Embryonic facial prominence (tissue), 1 donor: ENCODE results near the gene MYL5.
"Not testable (repeated sequence)": the region's sequence is repeated elsewhere in the genome, so short reads cannot be mapped to it uniquely, and the experiment has no call there.

ENCODE experiments used
- DNase-seq: peaks from one replicate; pipeline ENCODE4 v3.0.0-alpha.2; 2016; ENCODE audit errors: extremely low spot score

MYL5 gene

DNA sequence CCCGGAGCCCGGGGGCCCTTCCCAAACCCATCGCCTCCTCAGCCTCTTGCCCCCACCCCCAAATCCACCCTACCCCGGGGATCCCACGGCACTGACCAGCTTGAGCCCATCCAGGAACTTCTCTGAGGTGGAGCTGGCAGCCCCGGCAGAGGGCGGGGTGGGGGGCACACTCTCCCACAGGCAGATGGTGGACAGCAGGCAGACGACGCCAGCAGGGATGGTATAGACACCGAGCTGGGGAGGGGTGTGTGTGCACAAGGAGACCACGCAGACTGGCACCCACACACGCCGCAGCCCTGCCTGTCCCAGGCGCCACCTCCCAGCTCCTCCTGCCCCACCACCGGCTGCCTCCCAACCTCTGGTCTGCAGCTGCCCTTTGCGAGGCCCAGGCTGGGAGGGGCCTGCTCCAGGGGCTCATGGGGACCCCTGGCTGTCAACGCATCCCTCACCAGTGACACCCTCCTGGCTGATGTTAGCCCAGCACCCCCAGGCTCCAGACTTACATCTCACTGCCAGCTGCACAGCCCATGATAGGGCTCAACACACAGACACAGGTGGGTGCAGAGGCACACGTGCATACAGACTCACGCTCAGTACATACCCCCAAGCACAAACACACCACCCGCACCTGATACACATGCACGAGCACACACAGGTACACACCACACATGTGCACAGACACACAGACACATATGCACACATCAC lies 10.4 kb downstream of the MYL5 start:
- DNase-seq: no peak

- DNase-seq: no peak
These were observed 11.5 kb downstream of the MYL5 start for GRCh38 chr4:685679-686412.

DNA sequence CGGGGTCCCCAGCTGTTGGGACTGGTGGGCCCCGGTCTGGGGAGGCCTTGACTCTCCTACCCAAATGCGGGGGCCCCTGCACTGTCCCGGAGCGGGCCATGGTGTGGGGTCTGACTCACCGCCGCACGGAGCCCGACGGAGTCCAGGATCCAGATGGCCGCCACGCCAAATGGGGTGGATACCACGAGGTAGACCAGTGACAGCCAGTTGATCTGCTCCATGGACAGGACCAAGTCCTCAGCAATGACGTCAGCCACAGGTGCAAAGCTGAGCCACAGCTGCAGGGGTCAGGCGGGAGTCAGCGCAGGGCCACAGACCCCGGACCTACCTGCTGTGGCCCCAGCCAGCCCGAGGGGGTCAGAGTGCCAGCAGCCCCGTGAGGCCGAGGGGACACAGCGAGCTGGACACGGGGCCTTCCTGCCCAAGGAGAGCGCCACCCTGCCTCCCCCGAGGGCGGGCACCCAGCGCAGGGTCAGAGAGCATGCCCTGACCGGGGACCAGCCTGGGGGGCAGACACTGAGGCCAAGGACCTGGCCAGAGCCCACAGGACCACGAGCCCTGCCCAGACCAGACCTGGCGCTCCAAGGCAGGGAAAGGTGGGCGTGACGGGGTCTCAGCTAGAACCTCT lies 12.2 kb downstream of the MYL5 start:
- DNase-seq: no peak

GRCh38 chr4:687048-687970 lies 13.0 kb downstream of the MYL5 start:
- DNase-seq: no peak

GRCh38 chr4:687971-688853 lies 13.9 kb downstream of the MYL5 start:
- DNase-seq: no peak

- DNase-seq: no peak
These were observed 14.7 kb downstream of the MYL5 start, which contains the start of gene SLC49A3 for GRCh38 chr4:688854-689681. TSS of gene SLC49A3 (minus strand) at chr4:689151. CDS start at chr4:689127, 24 bp downstream.

- DNase-seq: no peak
These were observed 15.4 kb downstream of the MYL5 start for GRCh38 chr4:689723-690122.

DNA sequence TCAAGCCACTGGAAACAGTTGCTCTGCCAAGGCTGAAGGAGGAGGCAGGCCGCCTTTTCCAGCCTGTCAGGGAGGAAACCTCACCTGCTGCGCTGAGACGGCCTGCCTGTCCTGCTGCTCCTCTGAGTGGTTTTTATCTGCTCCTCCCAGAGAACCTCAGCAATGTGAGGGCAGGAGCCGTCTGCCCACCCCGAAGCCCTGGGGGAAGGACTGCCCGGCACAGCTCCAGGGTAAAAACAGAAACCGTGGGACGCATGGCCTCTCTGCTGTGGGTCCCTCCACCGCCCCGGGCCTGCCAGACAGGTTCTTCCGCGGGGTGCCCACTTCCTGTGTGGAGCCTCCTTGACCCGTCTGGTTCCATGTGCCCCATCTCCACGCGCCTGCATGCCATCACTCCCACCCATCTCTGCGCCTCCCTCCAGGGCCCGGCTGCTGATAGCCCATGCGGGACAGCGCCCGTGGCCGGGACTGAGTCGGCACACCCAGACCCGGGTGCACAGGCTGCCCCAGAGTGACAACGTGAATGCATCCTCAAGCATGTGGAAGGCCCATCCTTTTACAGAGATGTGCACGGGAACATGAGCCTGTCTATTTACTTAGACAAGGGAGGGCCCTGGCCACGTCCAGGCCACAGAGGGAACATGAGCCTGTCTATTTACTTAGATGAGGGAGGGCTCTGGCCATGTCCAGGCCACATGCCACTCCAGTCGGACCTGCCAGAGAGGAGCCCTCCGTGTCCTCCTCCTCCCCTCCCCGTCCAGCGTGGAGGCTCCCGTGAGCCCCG lies 18.6 kb downstream of the MYL5 start:
- DNase-seq: no peak

DNA sequence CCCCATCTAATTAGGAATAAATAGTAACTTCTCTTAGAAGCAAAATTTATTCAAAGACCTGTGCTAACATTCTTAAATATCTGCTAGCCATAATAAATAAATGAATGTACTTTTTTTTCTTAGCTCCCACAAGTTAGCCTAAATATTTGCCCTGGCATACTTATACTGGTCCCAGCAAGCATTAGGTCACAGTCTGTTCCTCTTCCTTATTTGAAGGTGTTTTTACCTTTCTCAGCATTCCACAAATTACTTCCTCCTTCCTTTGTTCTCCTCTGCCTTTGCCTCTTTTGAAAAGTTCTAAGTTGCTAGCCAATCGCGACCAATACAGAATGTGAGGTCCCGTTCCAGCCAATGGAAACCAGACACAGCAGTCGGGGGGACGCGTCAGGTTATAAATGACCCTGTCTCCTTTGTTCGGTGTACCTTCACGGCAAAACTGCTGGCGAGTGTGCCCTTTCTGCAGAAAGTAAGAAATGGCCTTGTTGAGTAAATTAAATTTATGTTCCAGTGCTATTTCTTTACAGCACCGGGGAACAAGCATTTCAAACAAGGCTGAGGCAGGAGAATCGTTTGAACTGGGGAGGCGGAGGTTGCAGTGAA lies 20.1 kb downstream of the MYL5 start:
- not testable (repeated sequence) for DNase-seq

DNA sequence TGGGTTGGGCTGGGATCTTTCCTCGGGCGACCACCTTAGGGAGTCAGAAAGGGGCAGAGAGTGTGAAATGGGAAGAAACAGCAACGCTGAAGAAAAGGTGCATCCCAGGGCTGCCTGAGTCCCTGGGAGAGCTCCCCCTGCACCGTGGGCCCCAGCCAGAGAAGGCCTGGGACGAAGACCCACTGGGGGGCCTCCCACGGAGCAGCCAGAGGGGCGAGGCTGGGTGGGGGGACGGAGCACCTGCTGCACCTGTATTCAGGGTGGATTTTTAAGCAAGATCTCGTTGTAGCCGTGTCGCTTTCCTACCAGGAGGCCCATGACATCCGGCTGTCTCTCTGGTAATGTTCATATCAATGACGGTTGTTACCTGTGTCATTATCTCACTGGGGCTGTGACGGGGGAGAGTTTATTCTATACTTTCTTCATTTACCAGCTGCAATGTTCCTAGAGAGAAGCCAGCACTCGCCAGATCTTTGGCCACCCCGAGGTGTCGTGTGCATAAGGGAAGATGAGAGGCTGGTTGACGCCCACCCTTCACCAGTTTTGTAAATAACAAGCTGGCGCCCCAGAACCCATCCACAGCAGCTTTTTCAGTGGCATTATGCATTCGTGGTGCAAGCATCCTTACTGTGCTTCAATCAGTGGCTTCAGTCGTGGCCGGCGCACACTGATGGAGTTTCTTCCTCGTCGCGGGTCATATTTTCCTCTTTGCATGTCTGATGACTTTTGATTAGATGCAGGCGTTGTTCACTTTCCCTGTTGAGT lies 25.7 kb downstream of the MYL5 start:
- DNase-seq: no peak

GRCh38 chr4:700587-701264 lies 26.4 kb downstream of the MYL5 start:
- no peak for DNase-seq

DNA sequence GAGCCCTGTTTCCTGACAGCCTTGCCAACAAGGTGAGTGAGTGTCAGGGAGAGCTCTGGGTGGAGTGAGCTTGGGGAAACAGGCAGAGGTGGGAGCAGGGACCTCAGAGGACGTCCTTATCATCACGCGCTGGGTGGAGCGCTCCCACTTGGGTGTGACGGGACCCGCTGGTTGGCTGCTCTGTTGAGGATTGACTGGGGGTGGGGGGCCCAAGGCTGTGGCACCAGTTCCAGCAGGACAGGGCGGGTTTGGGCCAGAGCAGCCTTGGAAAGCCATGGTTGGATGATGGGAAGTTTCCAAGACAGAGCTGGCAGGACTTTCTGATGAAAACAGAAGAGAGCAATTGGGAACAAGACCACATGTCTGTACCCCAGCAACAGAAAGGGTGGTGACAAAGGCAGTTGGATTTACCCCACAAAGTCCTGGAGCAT lies 28.3 kb downstream of the MYL5 start:
- no peak for DNase-seq

DNA sequence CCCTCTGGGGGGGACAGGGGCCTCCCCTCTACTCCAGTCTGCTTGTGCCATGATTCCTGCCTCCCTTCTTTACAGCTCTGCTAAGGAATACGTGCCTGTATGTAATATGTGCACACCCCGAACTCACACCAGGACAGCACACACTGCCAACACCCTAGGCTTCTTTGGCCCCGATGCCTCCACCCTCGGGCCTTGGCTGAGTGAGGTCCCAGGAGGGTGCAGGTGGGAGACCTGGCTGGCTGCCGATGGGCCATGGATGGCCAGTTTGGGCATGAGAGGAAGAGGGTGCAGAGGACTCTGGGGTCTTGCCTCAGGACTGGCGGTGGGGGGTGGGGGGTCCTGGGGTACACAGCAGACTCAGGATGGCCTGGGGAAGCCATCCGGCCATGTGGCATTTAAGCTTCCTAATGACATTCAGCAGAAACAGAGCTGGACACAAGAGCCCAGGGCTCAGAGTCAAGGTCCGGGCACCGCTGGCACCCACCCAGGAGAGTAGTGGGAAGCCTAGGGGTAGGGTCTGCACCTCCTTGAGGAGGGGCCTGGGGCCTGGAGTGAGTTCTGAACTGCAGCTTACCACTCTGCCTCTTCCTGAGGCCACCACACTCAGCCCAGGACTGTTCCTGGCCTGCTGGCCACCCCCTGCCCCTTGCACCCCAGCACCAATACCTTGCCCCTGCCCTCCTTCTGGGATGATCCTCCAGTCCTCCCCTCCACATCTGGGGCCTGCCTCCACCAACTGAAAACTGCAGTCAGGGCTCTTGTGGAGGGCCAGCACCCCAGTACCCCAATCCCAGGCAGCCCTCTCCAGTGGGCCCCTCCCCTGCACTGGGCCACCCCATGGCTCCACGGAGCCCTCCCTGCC lies 29.2 kb downstream of the MYL5 start:
- DNase-seq: no peak

GRCh38 chr4:704198-704891 lies 30.0 kb downstream of the MYL5 start:
- DNase-seq: no peak

DNA sequence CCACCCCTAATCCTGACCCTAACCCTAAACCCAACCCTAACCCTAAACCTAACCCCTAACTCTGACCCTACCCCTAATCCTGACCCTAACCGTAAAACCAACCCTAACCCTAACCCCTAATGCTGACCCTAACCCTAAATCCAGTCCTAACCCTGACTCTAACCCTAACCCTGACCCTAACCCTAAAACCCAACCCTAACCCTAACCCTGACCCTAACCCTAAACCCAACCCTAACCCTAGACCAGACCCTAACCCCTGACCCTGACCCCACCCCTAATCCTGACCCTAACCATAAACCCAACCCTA lies 30.6 kb downstream of the MYL5 start:
- no peak for DNase-seq
